Transverse colon (tissue), 4 donors: ENCODE measurements around the gene HRAS. TPM values are rescaled to one million over a fixed set of nuclear protein-coding genes. Genes with fewer than 3 reads are reported as not detected.

Source experiments
- DNase-seq: peaks from one replicate; pipeline ENCODE4 v3.0.0-alpha.2; 2019
- H3K27ac ChIP-seq, 4 donors: fragments of 200-600 bp; sonication (generic); 2 replicates each; pipeline ENCODE4 v1.5.1; 2016 to 2018; ENCODE audit warnings: inconsistent platforms in 4 of 4
- H3K27me3 ChIP-seq: fragments of 200-600 bp; sonication (generic); 2 replicates; pipeline ENCODE4 v1.5.1; 2017; ENCODE audit warnings: inconsistent platforms
- H3K36me3 ChIP-seq, 4 donors: fragments of 200-600 bp; sonication (generic); 2 replicates each; pipeline ENCODE4 v1.5.1; 2017 to 2019; ENCODE audit warnings: inconsistent platforms in 4 of 4
- H3K4me1 ChIP-seq, 4 donors: fragments of 200-600 bp; sonication (generic); 2 replicates each; pipeline ENCODE4 v1.5.1; 2017 to 2020; ENCODE audit warnings: inconsistent platforms in 4 of 4
- H3K4me3 ChIP-seq, 4 donors: fragments of 200-600 bp; sonication (generic); 1 replicate in 1 of 4; 2 replicates in 3 of 4; pipeline versions ENCODE4 v1.5.1 to v1.6.1; 2017 to 2019; ENCODE audit warnings: inconsistent platforms in 4 of 4
- H3K9me3 ChIP-seq, 2 donors: fragments of 200-600 bp; sonication (generic); 2 replicates each; pipeline ENCODE4 v1.5.1; 2017 to 2019; ENCODE audit warnings: inconsistent platforms in 2 of 2
- CTCF ChIP-seq, 5 experiments: fragments of 200-600 bp in 3 of 5; fragments of 450-650 bp in 2 of 5; sonication (generic) in 3 of 5; IDR thresholded peaks; 1 replicate in 2 of 5; 2 replicates in 3 of 5; pipeline ENCODE4 v1.5.1; 2016 to 2017; ENCODE audit warnings: antibody characterized with exemption in 5 of 5, inconsistent platforms in 3 of 5, mild to moderate bottlenecking in 2 of 5, moderate library complexity in 1 of 5
- EP300 ChIP-seq: sonication (generic); formaldehyde crosslinking; IDR thresholded peaks from one replicate; pipeline ENCODE4 v1.6.1; 2017; ENCODE audit warnings: antibody characterized with exemption, low read depth
- POLR2A ChIP-seq: fragments of 450-650 bp; IDR thresholded peaks from one replicate; pipeline ENCODE4 v1.6.1; 2016; ENCODE audit warnings: antibody characterized with exemption, mild to moderate bottlenecking, moderate library complexity
- POLR2AphosphoS5 ChIP-seq, 3 donors: sonication (generic); formaldehyde crosslinking; IDR thresholded peaks; one replicate each; pipeline ENCODE4 v1.6.1; 2016; ENCODE audit warnings: antibody characterized with exemption in 3 of 3
- WGBS, 2 donors: methylation state at CpG; one replicate each; pipeline ENCODE4 v1.1.5; 2018; ENCODE audit warnings: low coverage in 1 of 2; 5-methylcytosine and 5-hydroxymethylcytosine counted together
- in situ Hi-C, 4 donors: fragments of 200-750 bp; cut with MboI; loops; one replicate each; pipeline versions ENCODE4 v1.15.0 to v1.15.1; 2017; ENCODE audit warnings: low sequenced_read_pairs in 3 of 4, low pct_ligation_motif_present in 1 of 4, low pct_unique_long_range_greater_than_20kb in 1 of 4
- intact Hi-C: fragments of 100-400 bp; cut with DNase I; formaldehyde crosslinking; loops from one replicate; pipeline ENCODE4 v1.15.1; 2023; ENCODE audit warnings: low total_unique reads
- total RNA-seq, 4 donors: library from RNA; depleted of rRNA; stranded (reverse); fragments of >200 nt; gene quantifications; one replicate each; pipeline ENCODE4 v1.1.0, GENCODE V29; 2016

Gene HRAS
- total RNA-seq = 10 to 100 TPM; 31.0 to 57.1 (median 33.9) TPM

DNA sequence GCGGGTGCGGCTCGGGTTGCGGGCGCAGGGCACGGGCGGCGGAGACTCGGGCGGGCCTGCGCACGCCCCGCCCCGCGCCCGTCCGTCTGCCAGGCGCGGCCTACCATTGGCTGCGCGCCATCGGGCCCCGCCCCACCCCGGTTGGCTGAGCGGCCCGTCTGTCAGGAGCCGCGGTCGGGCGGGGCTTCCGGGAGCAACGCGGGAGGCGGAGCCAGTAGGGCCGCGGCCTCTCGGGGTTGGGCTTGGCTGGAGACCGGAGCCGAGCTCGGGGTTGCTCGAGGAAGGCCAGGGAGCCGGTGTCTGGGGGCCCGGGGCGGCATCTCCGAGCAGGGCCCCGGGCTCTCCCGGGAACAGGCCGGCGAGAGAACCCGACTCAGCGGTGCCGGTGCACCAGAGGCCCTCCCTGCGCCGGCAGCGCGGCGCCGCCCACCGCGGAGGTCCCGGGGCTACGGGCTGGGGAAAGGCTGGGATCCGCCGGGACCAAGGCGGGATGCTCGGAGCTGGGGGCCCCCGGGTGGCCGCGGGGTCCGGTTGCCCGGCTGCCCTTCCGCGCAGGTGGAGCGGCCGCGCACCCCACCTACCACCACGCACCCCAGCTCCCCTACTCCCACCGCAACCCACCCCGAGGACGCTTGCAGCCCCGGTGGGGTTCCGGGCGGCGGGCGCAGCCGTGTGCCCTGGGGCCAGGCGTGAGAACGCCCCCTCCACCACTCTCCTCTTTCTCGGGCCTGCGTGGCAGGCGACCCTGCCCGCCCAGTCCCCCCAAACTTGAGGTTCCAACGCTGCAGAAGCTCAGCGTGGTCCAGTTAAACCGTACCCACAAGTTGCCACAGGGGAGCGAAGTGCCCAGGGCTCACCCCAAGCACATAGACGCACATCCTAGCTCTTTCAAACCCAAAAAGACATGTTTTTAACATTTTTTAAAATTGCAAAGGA, at the start of gene HRAS:
Gene HRAS (minus strand): TSS at position 58 of the 936 bp plus-strand sequence.
- Histone ChIP-seq H3K4me1 (peaks cover 11 to 37% (median 35%) of the 10 kb centered on the region in 4 donors), H3K36me3 (no peaks in the 10 kb centered on the region), H3K4me3 (peak within 1 kb of the TSS; percentile 58 to 96 (median 89)), H3K9me3 (no peaks in the 10 kb centered on the region), H3K27ac (peak within 1 kb of the TSS; percentile 87 to 95 (median 92)), H3K27me3 (peaks cover 2% of the 10 kb centered on the region)
- TF ChIP-seq POLR2AphosphoS5 (IDR thresholded peaks at IDR 0.05) = peak; percentile 86 to 91 (median 89)
- TF ChIP-seq EP300 = no peak
- TF ChIP-seq POLR2A = peak; percentile 79
- intact Hi-C loops = no loop called here
- peak; percentile 97 for DNase-seq
- WGBS, 2 donors = 4% methylated on average over 24 of the region's 97 CpGs; no CpG with 5 or more reads in 1 of the 2 donors
- in situ Hi-C loops = no loop called here

DNA sequence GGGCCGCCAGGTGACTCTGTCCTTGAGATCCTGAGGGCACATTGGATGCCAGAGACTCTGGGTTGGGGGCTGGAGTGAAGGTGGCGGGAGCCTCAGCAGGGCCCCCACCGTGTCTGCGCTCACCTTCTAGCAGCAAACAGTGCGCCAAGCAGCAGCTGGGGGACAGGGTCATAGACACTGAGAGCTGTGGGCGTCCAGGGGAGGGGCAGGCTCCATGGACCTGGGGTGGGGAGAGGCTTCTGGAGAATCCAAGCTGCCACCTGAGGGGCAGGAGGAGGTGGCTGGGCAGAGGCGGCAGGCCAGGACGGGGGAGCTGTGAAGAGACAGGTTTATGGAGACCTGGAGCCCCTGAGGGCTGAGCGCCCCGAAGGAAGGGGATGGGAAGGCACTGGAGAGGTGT, 48.9 kb upstream of the HRAS start:
- TF ChIP-seq EP300 (no peak), POLR2AphosphoS5 (IDR thresholded peaks at IDR 0.05) (no peak), CTCF (IDR thresholded peaks at IDR 0.05) (no peak), POLR2A (no peak)
- in situ Hi-C loops = no loop called here
- H3K4me3 ChIP-seq = no peak overlapping the region
- peaks cover 0 to 43% (median 12%) of the 10 kb centered on the region in 4 donors for H3K36me3 ChIP-seq
- H3K4me1 ChIP-seq = peaks cover 0 to 8% (median 6%) of the 10 kb centered on the region in 4 donors
- no peaks in the 10 kb centered on the region for H3K9me3 ChIP-seq
- H3K27me3 ChIP-seq = no peaks in the 10 kb centered on the region
- DNase-seq = no peak
- intact Hi-C loops = no loop called here
- no peak overlapping the region for H3K27ac ChIP-seq
- WGBS, 2 donors = 94 to 98% methylated on average over 8 to 10 of the region's 10 CpGs

DNA sequence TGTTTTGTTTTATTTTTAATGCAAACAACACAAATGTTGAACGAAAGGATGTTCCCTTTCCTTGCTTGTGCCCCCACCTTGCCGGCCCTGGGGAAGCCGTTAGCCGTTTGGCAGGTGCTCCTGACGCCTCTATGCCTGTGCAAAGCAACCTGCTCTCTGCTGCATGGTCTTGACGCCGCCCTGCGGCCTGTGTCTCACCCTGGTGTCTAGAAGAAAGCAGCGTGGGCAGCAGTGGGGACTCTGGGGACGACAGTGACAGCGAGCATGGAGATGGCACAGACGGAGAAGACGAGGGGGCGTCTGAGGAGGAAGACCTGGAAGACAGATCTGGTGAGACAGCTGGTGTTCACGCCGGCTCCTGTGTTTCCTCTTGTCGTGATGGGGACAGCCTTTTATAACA, 46.4 kb upstream of the HRAS start:
- 86% methylated on average over 17 of the region's 17 CpGs; no CpG with 5 or more reads in 1 of the 2 donors for WGBS, 2 donors

GRCh38 chr11:581342-581741, 46.0 kb upstream of the HRAS start:
- 89 to 100% methylated on average over 1 to 14 of the region's 14 CpGs for WGBS, 2 donors
- in situ Hi-C loops (no loop called here), intact Hi-C loops (no loop called here)
- no peak for TF ChIP-seq POLR2AphosphoS5 (IDR thresholded peaks at IDR 0.05)
- no peak for TF ChIP-seq CTCF (IDR thresholded peaks at IDR 0.05)
- no peak for TF ChIP-seq EP300
- TF ChIP-seq POLR2A = no peak
- no peak for DNase-seq
- peaks cover 21 to 31% (median 29%) of the 10 kb centered on the region in 4 donors for H3K4me1 ChIP-seq
- no peaks in the 10 kb centered on the region for H3K27me3 ChIP-seq
- H3K4me3 ChIP-seq = no peak overlapping the region
- peaks cover 0 to 24% (median 6%) of the 10 kb centered on the region in 4 donors for H3K36me3 ChIP-seq
- H3K9me3 ChIP-seq = no peaks in the 10 kb centered on the region
- no peak overlapping the region for H3K27ac ChIP-seq

More for the DNA sequence above, 46.4 kb upstream of the HRAS start:
- no peaks in the 10 kb centered on the region for H3K9me3 ChIP-seq
- no peaks in the 10 kb centered on the region for H3K27me3 ChIP-seq
- H3K27ac ChIP-seq = no peak overlapping the region
- TF ChIP-seq POLR2A = no peak
- TF ChIP-seq POLR2AphosphoS5 (IDR thresholded peaks at IDR 0.05) = no peak
- no peak for TF ChIP-seq CTCF (IDR thresholded peaks at IDR 0.05)
- TF ChIP-seq EP300 = no peak
- in situ Hi-C loops (no loop called here), intact Hi-C loops (no loop called here)
- no peak for DNase-seq
- H3K4me3 ChIP-seq = no peak overlapping the region
- peaks cover 21 to 31% (median 29%) of the 10 kb centered on the region in 4 donors for H3K4me1 ChIP-seq
- peaks cover 0 to 24% (median 6%) of the 10 kb centered on the region in 4 donors for H3K36me3 ChIP-seq
